Left forelimb (tissue), 1 donor: Measurements from ENCODE around the gene UBE2D4.
"Not testable (repeated sequence)": the region's sequence is repeated elsewhere in the genome, so short reads cannot be mapped to it uniquely, and the experiment has no call there.

Experiments used
- DNase-seq: peaks from one replicate; pipeline ENCODE4 v3.0.0-alpha.2; 2018; ENCODE audit warnings: low spot score

UBE2D4 gene

GRCh38 chr7:43925984-43926797, at the start of gene UBE2D4:
Gene UBE2D4 (plus strand): TSS chr7:43926436. CDS start chr7:43926533, 97 bp downstream.
- DNase-seq: peak; percentile 84

GRCh38 chr7:43876976-43877745, 49.1 kb upstream of the UBE2D4 start:
- no peak for DNase-seq

GRCh38 chr7:43877968-43878864, 48.0 kb upstream of the UBE2D4 start:
- DNase-seq: no peak

GRCh38 chr7:43878867-43879266, 47.4 kb upstream of the UBE2D4 start:
- DNase-seq: no peak

GRCh38 chr7:43879477-43879876, 46.8 kb upstream of the UBE2D4 start:
- DNase-seq: no peak

- no peak for DNase-seq
Observed at GRCh38 chr7:43880596-43880995, 45.6 kb upstream of the UBE2D4 start.

- no peak for DNase-seq
Observed at GRCh38 chr7:43884209-43884608, 42.0 kb upstream of the UBE2D4 start.

GRCh38 chr7:43884617-43885016, 41.6 kb upstream of the UBE2D4 start:
- no peak for DNase-seq

GRCh38 chr7:43888993-43889945, 37.0 kb upstream of the UBE2D4 start:
- DNase-seq: no peak

- no peak for DNase-seq
Observed at GRCh38 chr7:43890468-43890867, 35.8 kb upstream of the UBE2D4 start.

GRCh38 chr7:43891069-43891955, 34.9 kb upstream of the UBE2D4 start:
- no peak for DNase-seq

GRCh38 chr7:43895847-43896415, 30.3 kb upstream of the UBE2D4 start:
- DNase-seq: no peak

- DNase-seq: not testable (repeated sequence)
Observed at GRCh38 chr7:43898571-43898970, 27.7 kb upstream of the UBE2D4 start.

GRCh38 chr7:43902542-43903054, 23.6 kb upstream of the UBE2D4 start:
- no peak for DNase-seq

GRCh38 chr7:43904533-43905208, 21.6 kb upstream of the UBE2D4 start:
- DNase-seq: no peak

GRCh38 chr7:43905209-43905946, 20.9 kb upstream of the UBE2D4 start:
- DNase-seq: no peak

GRCh38 chr7:43905956-43906330, 20.3 kb upstream of the UBE2D4 start:
- DNase-seq: peak; percentile 74
